Psoas muscle (tissue), 8 donors: ENCODE results near the gene TMEM72. TPM values are rescaled to one million over a fixed set of nuclear protein-coding genes. Genes with fewer than 3 reads are reported as not detected.

Experiments
- ATAC-seq, 4 donors: fragments of 200-7000 bp; cut with Tn5 transposase; one replicate each; pipeline ENCODE4 v1.9.1; 2020; ENCODE audit warnings: moderate library complexity in 3 of 4, mild to moderate bottlenecking in 2 of 4
- DNase-seq, 2 donors: peaks; one replicate each; pipeline ENCODE4 v3.0.0-alpha.2; 2020
- H3K27ac ChIP-seq: fragments of 200-600 bp; one replicate; pipeline ENCODE4 v1.8.0; 2022
- H3K27me3 ChIP-seq, 3 donors: fragments of 200-600 bp in 1 of 3; one replicate each; pipeline versions ENCODE4 v1.6.1 to v1.8.0; 2013 to 2022; ENCODE audit warnings: low read length in 2 of 3, mild to moderate bottlenecking in 2 of 3, moderate library complexity in 1 of 3; ENCODE audit not compliant: insufficient read depth in 3 of 3
- H3K36me3 ChIP-seq, 2 donors: fragments of 200-600 bp in 1 of 2; one replicate each; pipeline versions ENCODE4 v1.6.1 to v1.8.0; 2013 to 2022; ENCODE audit warnings: low read depth in 1 of 2, mild to moderate bottlenecking in 1 of 2, moderate library complexity in 1 of 2; ENCODE audit not compliant: insufficient read depth in 1 of 2
- H3K4me1 ChIP-seq: fragments of 200-600 bp; one replicate; pipeline ENCODE4 v1.8.0; 2022
- H3K4me3 ChIP-seq: fragments of 200-600 bp; one replicate; pipeline ENCODE4 v1.8.0; 2022; ENCODE audit warnings: mild to moderate bottlenecking
- H3K9me3 ChIP-seq: fragments of 200-600 bp; one replicate; pipeline ENCODE4 v1.8.0; 2022
- CTCF ChIP-seq: fragments of 200-600 bp; IDR thresholded peaks from one replicate; pipeline ENCODE4 v1.8.0; 2022; ENCODE audit warnings: antibody characterized with exemption
- WGBS, 3 donors: extraction: QIAGEN DNeasy Blood & Tissue Kit; methylation state at CpG; one replicate each; pipeline versions ENCODE4 v1.1.6 to v1.1.7; 2013; 5-methylcytosine and 5-hydroxymethylcytosine counted together
- intact Hi-C, 2 donors: fragments of 100-400 bp; cut with DNase I; formaldehyde crosslinking; loops; one replicate each; pipeline versions ENCODE4 v1.11.0 to v1.14.2; 2022
- long read RNA-seq, 2 donors: library from polyadenylated mRNA; unstranded; transcript quantifications; one replicate each; pipeline ENCODE4 v2.0.0, GENCODE V29; 2021
- polyA plus RNA-seq, 3 donors: library from polyadenylated mRNA; stranded (reverse); fragments of 200-250 nt; gene quantifications; one replicate each; pipeline ENCODE4 v1.2.3, GENCODE V29; 2013
- total RNA-seq, 4 donors: library from RNA; stranded (reverse); fragmentation: NEBNext Ultra II Directional in 2 of 4; extraction: Animal tissue kit (Norgen Biotek cat#: 25700) in 2 of 4; gene quantifications; one replicate each; pipeline versions ENCODE4 v1.2.1 to v1.2.4, GENCODE V29; 2021 to 2023
- donor health status: healthy with polysubstance abuse.
- donor health status: DM: no; HTN: no; CAD: no; lungs with moderate emphysema.
- donor health status: Bipolar disorder and iron deficiency.
- donor health status: healthy.
- donor health status: DM: yes; HTN: yes; CAD: no.
- donor health status: DM: no; HTN: no; CAD: no.
- donor health status: DM: no; HTN: no; CAD: no.
- donor health status: DM: yes; HTN: yes; CAD: no.

Gene TMEM72
- not detected for total RNA-seq
- not detected for polyA plus RNA-seq
- long read RNA-seq, donor 1: 0 reads
- long read RNA-seq, donor 2: 0 reads

- Histone ChIP-seq H3K4me1 (peaks cover 14% of the 10 kb centered on the region), H3K4me3 (no peak within 1 kb of the TSS), H3K36me3 (no peaks in the 10 kb centered on the region), H3K27ac (no peak within 1 kb of the TSS), H3K9me3 (no peaks in the 10 kb centered on the region), H3K27me3 (no peaks in the 10 kb centered on the region)
- WGBS, 3 donors: 61 to 79% (median 67%) methylated on average over 12 of the region's 12 CpGs
- TF ChIP-seq CTCF: no peak
- DNase-seq (no peak), ATAC-seq (no peak)
- intact Hi-C loops: no loop called here
Observed at GRCh38 chr10:44911081-44911540, at the start of gene TMEM72. TSS of gene TMEM72 (plus strand) at chr10:44911337. CDS start at chr10:44911513, 176 bp downstream.

GRCh38 chr10:44862006-44862751 is 49.0 kb upstream of the TMEM72 start:
- no peaks in the 10 kb centered on the region for H3K4me1 ChIP-seq
- H3K9me3 ChIP-seq: no peaks in the 10 kb centered on the region
- no peak for TF ChIP-seq CTCF
- DNase-seq (no peak), ATAC-seq (no peak)
- no peak overlapping the region for H3K4me3 ChIP-seq
- intact Hi-C loops: loop anchor here (5.0 kb wide), 2 partner anchors 1175 to 1190 kb away; no protein-coding TSS in a partner anchor
- peaks cover 0 to 4% (median 2%) of the 10 kb centered on the region in 3 donors for H3K27me3 ChIP-seq
- WGBS, 3 donors: 80 to 82% (median 82%) methylated on average over 12 of the region's 12 CpGs
- no peaks in the 10 kb centered on the region for H3K36me3 ChIP-seq
- no peak overlapping the region for H3K27ac ChIP-seq

GRCh38 chr10:44862924-44863323 is 48.2 kb upstream of the TMEM72 start:
- H3K4me3 ChIP-seq: no peak overlapping the region
- no peak for DNase-seq
- peaks cover 0 to 4% (median 2%) of the 10 kb centered on the region in 3 donors for H3K27me3 ChIP-seq
- 42 to 53% (median 50%) methylated on average over 4 of the region's 4 CpGs for WGBS, 3 donors
- ATAC-seq: no peak
- no peak for TF ChIP-seq CTCF
- no peaks in the 10 kb centered on the region for H3K36me3 ChIP-seq
- intact Hi-C loops: loop anchor here (5.0 kb wide), 2 partner anchors 1176 to 1191 kb away; no protein-coding TSS in a partner anchor
- no peaks in the 10 kb centered on the region for H3K9me3 ChIP-seq
- no peak overlapping the region for H3K27ac ChIP-seq
- no peaks in the 10 kb centered on the region for H3K4me1 ChIP-seq

GRCh38 chr10:44863344-44864047 is 47.6 kb upstream of the TMEM72 start:
- no peaks in the 10 kb centered on the region for H3K9me3 ChIP-seq
- TF ChIP-seq CTCF: no peak
- ATAC-seq: no peak

More at GRCh38 chr10:44863344-44864047, 47.6 kb upstream of the TMEM72 start:
- H3K27ac ChIP-seq: no peak overlapping the region
- WGBS, 3 donors: 85 to 87% (median 85%) methylated on average over 15 of the region's 15 CpGs
- H3K4me3 ChIP-seq: no peak overlapping the region
- no peaks in the 10 kb centered on the region for H3K36me3 ChIP-seq
- intact Hi-C loops: loop anchor here (1.0 to 5.0 kb wide), 4 partner anchors 479 to 1192 kb away; partner anchors contain the start of gene CXCL12 (in 1 of the 2)
- H3K4me1 ChIP-seq: no peaks in the 10 kb centered on the region
- no peak for DNase-seq
- peaks cover 0 to 4% (median 2%) of the 10 kb centered on the region in 3 donors for H3K27me3 ChIP-seq
